ENCODE results near the gene FGFBP2.

Gene FGFBP2, protein sequence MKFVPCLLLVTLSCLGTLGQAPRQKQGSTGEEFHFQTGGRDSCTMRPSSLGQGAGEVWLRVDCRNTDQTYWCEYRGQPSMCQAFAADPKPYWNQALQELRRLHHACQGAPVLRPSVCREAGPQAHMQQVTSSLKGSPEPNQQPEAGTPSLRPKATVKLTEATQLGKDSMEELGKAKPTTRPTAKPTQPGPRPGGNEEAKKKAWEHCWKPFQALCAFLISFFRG

DNA sequence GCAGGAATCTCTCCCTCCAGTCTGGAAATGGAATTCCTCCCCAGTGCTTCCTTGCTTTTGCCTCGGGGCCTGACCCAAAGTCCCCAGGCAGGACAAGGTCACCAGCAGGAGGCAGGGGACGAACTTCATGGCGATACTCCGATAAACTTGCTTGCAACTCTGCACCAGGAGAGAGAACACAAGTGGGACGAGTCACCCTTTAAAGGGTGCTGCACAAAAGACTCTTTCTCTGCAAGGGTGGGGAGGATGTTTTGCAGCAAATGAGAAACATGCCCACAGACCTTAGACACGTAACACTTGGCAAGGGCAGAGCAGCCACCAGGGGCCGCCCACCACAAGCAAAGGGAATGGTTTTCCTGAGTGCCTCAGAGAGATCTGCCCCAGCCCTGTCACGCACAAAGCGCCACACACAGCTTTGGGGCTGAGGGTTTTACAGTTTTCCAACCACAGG, at the start of gene FGFBP2:
TSS of gene FGFBP2 (minus strand) at position 175 of the 451 bp plus-strand sequence. CDS start at position 129, 46 bp downstream.
- no peak for DNase-seq

- DNase-seq, result no peak
These were observed 48.2 kb upstream of the FGFBP2 start for GRCh38 chr4:16011173-16011572.

DNA sequence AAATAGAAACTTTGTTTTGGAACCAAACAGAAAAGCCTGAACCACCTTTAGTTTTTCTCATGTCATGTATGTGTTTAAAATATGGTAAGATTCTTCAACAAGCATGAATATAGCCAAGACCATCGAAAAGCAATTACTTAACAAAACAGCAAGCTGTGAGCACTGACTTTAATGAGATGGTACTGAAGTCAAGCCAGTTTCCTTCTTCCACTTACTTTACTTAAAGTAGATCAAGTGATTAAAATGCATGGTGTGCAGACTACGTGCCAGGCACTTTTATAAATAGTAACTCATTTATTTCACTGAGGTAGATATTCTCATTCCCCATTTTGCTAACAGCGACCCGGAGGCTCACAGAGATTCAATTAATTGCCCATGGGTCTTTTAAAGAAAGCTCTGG, 46.2 kb upstream of the FGFBP2 start:
- no peak for DNase-seq

DNA sequence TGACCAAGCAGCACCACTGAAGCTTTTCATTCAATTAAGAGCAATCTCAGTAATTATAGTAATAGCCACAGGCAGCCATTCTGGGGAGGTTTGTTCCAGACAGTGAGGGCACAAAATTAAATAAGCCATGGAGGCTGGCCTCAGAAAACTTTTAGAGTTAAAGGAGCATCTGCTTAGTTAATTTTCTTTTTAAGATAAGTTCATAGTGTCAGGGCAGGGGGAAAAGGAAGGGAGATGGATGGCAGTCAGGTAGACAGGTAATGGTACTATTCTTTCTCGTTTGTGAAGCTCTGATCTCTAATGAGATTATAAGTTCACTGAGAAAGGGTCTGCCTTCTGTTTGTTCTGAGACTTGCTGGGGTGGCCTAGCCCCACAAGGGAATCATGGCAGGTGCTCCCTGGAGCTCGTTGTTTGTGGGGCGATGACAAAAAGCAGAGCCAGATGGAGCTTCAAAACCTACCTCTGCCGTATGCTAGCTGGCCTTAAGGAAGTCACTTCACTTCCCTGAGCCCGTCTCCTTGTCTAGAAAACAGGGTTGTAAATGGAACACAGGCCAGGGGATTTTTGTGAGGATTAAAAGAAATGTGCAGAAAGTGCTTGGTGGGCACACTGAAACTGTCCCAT, 44.6 kb upstream of the FGFBP2 start:
- DNase-seq, result no peak

DNA sequence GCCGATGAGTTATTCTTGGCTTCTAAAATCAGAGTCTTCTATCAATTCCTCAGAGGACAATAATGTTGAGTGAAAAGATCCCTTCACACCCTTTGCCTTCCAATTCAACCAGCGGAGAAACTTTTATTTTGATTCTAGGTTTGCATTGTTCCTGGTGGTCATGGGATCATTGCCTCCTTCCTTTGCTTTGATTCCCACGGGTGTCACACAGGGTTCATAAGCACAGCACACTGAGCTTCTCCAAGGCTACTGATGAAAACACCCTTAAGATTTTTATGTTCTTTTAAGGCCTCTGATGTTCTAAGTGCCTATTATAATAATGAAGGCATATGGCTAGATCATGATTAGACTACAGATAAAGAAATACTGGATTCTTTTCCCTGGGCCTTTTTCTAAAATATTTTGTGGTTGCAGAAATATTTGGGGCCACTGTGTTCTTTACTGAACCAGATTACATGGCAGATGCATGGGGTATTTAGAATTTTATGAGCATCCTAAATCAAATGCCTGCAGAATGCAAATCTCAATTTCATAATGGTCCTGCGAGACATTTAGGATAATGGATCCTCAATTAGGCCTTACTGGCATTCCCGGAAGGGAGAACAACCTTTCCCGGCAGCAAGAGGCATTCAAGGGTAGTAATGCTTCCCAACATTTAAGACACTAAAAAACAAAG, 43.9 kb upstream of the FGFBP2 start:
- DNase-seq, result no peak

GRCh38 chr4:16005676-16006075, 42.7 kb upstream of the FGFBP2 start:
- DNase-seq, result no peak

DNA sequence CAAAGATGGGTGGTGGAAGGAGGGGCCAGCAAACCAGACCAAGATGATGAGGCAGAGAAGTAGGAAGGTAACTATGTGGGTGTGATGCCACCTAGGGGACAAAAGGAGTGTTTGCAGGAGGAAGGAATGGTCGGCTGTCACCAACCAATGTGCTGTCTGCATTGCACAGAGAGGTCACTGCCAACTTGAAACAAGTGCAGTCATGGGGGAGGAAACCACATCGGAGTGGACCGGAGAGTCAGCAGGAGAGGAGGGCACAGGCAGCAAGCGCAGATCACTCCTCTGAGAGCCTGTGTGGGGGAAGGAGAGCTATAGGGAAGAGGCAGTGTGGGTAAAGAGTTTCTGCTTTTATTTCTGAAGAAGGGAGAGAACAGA, 38.5 kb upstream of the FGFBP2 start:
- peak in 1 of 4 experiments; percentile 2 for DNase-seq

DNA sequence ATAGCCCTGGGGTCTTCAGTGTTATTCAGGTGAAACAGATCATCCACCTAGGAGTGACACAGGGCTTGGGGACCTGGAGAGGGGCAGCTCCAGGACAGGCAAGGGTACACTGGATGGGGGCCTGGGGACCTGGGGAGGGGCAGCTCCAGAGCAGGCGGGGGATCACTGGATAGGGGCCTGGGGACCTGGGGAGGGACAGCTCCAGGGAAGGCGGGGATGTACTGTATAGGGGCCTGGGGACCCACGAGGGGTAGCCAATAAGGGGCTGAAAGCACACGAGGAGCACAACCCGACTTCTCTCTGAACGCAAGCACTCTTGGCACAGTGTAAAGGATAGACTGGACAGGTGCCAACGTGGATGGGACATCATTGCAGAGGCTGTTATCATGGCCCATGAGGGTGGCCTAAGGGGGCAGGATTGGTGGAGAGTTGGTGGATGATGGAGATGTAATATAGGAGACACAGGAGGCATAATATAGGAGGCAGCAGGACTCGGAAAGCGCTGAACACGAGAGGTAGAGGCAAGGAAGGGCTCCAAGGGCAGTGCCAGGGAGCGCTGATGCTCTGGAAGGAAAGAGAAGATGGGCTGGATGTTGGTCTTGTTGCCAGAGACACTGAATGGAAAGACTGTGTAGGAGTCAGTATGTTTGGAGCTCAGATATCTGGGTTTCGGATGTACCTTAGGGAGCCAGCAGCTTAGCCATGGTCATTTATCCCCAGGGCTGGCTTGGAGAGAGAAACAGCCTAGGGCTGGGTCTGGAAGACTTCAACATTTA, 37.9 kb upstream of the FGFBP2 start:
- DNase-seq, result peak; percentile 6 to 41 (median 24)

GRCh38 chr4:15996773-15997172, 33.8 kb upstream of the FGFBP2 start:
- DNase-seq, result no peak

DNA sequence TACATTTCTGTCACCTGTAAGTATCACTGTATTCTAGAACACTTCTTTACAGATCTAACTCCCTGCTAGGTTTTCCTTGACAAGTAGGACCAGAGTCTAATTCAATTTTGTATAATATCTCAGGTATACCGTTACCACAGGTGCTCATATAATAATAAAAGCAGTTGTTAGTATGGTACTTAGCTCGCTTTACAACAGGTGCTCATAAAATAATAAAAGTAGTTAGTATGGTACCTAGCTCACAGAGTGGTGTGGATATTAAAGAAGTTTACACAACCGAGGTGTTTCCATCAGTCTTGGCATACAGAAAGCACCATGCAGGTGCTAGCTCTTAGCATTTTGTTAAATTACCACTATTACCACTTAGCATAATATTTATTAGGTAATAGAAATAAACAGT, 32.9 kb upstream of the FGFBP2 start:
- no peak for DNase-seq

DNA sequence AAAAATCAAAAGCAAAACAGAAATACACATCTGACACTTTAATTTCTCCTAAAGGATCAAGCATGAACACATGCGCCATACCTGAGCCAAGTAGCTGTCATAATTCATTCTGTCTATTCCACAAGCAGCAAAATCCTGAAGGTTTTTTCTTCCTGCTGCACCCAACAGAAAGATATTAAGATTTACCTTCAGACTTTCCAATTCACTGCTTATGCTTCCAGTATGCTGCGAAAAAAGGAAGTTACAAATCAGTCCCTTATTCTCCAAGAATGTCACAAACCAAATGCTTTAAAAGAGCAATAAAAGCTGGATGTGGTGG, 29.2 kb upstream of the FGFBP2 start:
- no peak for DNase-seq

DNA sequence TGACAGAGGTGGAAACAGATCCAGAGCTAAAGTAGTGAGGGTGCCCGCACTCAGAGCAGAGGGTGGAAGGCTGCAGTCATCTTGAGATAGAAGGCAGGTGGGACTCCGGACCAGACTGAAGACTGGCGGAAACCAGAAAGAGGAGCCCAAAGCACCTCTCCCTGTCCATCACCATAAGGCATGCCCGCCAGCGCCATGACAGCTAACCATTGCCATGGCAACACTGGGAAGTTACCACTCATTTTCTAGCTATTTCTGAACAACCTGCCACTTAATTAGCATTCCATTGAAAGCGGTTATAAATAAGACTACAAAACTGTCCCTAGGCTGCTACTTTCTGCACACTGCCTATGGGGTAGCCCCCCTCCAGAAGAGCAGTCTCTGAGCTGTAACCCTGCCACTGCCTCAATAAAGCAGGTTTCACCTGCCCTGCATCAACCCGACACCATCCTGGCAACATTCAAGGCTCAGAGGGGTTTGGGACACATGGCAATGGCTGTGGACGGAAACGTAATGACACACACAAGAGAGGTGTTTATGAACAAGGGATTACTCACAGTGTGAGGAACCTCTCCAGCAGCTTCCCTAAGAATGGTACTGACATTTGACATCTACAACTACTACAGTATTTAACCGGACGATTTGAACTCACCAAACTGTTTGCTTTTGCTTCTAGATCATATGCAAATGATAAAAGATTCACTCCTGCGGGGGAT, 27.8 kb upstream of the FGFBP2 start:
- no peak for DNase-seq

- no peak for DNase-seq
These were observed 26.4 kb upstream of the FGFBP2 start for GRCh38 chr4:15989424-15989823.

GRCh38 chr4:15988222-15988621, 25.2 kb upstream of the FGFBP2 start:
- DNase-seq, result no peak

- DNase-seq, result no peak
These were observed 23.9 kb upstream of the FGFBP2 start for GRCh38 chr4:15986907-15987306.

DNA sequence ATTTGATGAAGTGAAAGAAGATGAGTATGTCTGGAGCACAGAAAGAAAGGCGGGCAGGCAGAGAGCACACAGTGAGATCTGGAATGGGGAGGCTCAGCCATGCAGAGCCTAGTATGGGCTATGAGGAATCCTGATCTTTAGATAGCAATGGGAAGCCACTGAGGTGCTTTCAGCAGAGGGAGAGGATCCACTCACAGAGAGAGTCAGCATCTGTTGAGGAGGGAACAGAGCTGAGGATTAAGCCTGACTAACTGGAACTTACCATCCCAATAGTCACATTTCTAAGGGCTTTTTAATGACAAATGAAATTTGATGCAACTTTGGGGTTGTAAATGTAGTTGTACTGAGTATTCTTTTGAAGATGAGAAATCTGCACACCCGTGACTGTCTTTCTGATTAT, 20.6 kb upstream of the FGFBP2 start:
- DNase-seq, result no peak

DNA sequence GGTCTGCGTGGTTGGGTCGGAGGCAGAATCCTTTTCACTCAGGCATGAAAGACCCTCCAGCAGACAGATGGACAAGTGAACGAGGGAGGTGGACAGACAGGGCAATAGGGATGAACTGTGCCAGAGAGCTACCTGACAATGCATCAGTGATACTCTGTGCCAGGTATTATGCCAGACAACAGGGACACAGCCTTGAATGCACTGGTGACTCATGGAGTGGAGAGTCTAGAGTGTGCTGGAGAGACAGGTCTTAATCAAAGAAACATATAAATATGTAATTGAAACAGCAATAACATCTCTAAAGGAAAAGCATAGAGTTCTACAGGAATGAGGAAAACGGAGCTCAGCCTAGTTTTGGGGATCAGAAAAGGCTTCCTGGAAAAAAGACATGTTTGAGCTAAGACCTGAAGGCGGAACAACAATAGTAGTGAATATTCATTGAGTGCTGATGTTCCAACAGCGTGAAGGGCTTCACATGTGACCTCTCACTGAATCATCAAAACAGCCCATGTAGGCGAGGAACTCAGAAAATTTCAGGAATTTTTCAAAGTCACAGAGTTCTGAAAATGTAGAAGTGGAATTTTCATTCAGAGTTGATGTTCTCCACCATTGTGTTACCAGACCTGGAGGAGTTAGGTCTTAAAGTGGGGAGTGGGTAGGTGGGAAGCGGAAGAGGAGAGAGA, 20.0 kb upstream of the FGFBP2 start:
- DNase-seq, result no peak

DNA sequence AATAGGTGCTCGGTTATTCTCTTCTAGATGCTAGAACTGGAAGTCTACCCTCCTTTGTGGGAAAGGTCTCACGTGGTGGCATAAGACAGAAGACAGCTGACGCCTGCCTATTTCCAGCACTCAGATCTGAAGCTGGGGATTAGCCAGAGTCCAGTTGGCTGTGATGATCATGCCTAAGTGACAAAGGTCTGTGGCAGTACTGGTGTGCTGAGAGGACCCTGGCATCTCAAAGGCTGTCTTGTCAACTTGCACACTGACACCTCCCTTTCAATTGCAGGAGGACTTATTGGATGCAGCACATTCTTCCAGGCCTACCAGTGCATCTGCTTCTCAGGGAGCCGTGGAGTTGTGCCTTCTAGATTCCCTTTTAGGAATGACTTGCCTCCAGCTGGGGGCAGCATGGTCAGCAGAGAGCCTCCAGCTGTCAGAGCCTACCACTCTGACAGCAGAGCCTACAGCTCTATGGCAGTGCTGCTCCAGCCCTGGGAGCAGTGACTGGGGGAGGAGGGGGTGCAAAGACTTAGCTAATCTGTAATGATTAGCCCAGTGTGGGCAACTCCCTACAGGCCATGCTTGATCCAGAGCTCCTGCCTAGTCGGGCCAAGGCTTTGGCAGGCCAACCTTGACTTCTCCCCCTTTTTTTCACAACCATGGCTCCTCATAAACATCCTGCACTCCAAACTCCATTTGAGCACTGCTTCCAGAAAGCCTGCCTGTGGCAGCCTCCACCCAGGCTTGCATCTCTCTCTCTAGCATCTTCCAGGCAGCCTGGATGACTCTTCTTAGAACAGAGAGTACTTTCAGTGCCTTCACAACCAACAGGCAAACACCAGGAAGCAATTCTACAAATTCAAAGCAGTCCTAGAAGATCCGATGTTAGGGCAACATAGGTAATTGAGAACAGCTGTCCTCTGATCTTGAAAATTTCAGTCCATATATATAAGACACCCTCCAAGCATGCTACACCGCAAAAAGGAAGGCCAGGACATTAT, 13.8 kb upstream of the FGFBP2 start:
- DNase-seq, result no peak

GRCh38 chr4:15971068-15971801, 8.3 kb upstream of the FGFBP2 start:
- no peak for DNase-seq

DNA sequence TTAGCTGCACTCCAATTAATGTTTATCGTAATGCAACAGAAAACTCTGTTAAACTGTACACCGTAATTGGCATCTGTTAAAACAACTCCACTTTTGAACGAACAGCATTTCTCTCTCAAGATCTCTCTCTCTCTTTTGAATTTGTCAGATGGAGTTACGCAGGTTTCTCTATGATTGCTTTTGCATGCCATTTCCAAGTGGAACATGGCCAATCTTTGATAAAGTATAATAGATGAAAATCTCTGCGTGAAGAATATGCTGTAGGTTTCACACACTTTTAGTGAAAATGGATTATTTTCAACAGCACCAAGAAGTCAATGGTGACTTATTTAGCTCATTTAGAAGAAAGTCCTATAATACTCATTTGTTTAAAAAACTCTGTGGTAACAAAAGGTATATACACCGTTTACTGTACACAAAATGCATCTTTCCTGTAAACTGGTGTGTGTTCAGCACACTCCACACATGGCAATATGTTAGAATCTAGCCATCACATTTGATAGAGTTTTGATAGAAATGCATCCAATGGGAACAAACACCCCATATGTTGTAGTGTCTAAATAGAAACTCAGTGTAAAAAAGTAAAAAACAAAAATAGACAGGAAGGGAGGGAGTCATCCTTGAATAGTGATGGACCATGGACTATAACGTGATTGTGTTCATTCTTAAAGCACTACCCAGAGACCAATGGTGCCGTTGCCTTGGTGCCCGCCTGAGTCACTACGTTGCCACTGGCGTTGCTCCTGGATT, 5.8 kb upstream of the FGFBP2 start:
- no peak for DNase-seq
